ENCODE data around the gene KPNA1. TPM values are rescaled to one million over a fixed set of nuclear protein-coding genes. Genes with fewer than 3 reads are reported as not detected.

KPNA1 gene
- total and polyA plus RNA-seq, 2 experiments from 2014 or later, result 19.8 to 30.1 TPM

GRCh38 chr3:122374034-122374433, 140.7 kb downstream of the KPNA1 start (continued):
- TF ChIP-seq EZH2phosphoT487 (IDR thresholded peaks at IDR 0.05; ENCODE audit: unreplicated experiment) (no peak), CREB1 (CRISPR knock-in tag; IDR thresholded peaks at IDR 0.05; ENCODE audit: low read depth) (no peak), ZNF331 (CRISPR knock-in tag; IDR thresholded peaks at IDR 0.05; ENCODE audit: low read depth) (no peak), ZNF114 (CRISPR knock-in tag; IDR thresholded peaks at IDR 0.05) (no peak), POLR2AphosphoS5 (IDR thresholded peaks at IDR 0.05; ENCODE audit: low read depth) (no peak)

Small RNAs within 50 kb of the gene (small RNA-seq; reads per million reads assigned to genes)
- gene AC083798.1 (ENCODE audit: low replicate concordance) (not detected), gene AC096861.1 (ENCODE audit: low replicate concordance) (not detected)

Other genes with a start within 250 kb of the KPNA1 start
- not detected in 2 replicates for gene CSTA, start 189.7 kb downstream of the KPNA1 start, total RNA-seq (2014; rRNA removed; shearing (Covaris generic))
- gene CSTA, start 189.7 kb downstream of the KPNA1 start, polyA plus RNA-seq (2016; fragmentation: Nextera tagmentation; extraction: Ambion mirVana), result 1.4 TPM in 2 replicates
- 57.7 and 84.9 TPM in 2 replicates for gene MIX23, start 131.7 kb downstream of the KPNA1 start, total RNA-seq (2014; rRNA removed; shearing (Covaris generic))
- gene MIX23, start 131.7 kb downstream of the KPNA1 start, polyA plus RNA-seq (2016; fragmentation: Nextera tagmentation; extraction: Ambion mirVana), result 146 and 162 TPM in 2 replicates
- 34.4 and 35.9 TPM in 2 replicates for gene FAM162A, start 130.8 kb downstream of the KPNA1 start, total RNA-seq (2014; rRNA removed; shearing (Covaris generic))
- 227 and 234 TPM in 2 replicates for gene FAM162A, start 130.8 kb downstream of the KPNA1 start, polyA plus RNA-seq (2016; fragmentation: Nextera tagmentation; extraction: Ambion mirVana)
- 2.4 and 2.7 TPM in 2 replicates for gene WDR5B, start 98.9 kb downstream of the KPNA1 start, total RNA-seq (2014; rRNA removed; shearing (Covaris generic))
- gene WDR5B, start 98.9 kb downstream of the KPNA1 start, polyA plus RNA-seq (2016; fragmentation: Nextera tagmentation; extraction: Ambion mirVana), result 0.81 and 0.87 TPM in 2 replicates
- 2.2 and 3.9 TPM in 2 replicates for gene PARP9, start 49.4 kb upstream of the KPNA1 start, total RNA-seq (2014; rRNA removed; shearing (Covaris generic))
- 1.8 and 2.1 TPM in 2 replicates for gene PARP9, start 49.4 kb upstream of the KPNA1 start, polyA plus RNA-seq (2016; fragmentation: Nextera tagmentation; extraction: Ambion mirVana)
- gene DTX3L, start 49.4 kb upstream of the KPNA1 start, total RNA-seq (2014; rRNA removed; shearing (Covaris generic)), result 6.8 TPM in 2 replicates
- gene DTX3L, start 49.4 kb upstream of the KPNA1 start, polyA plus RNA-seq (2016; fragmentation: Nextera tagmentation; extraction: Ambion mirVana), result 1.8 and 2.1 TPM in 2 replicates
- gene PARP15, start 62.7 kb upstream of the KPNA1 start, total RNA-seq (2014; rRNA removed; shearing (Covaris generic)), result 0.12 and 0.87 TPM in 2 replicates
- 0.17 and 0.39 TPM in 2 replicates for gene PARP15, start 62.7 kb upstream of the KPNA1 start, polyA plus RNA-seq (2016; fragmentation: Nextera tagmentation; extraction: Ambion mirVana)
- gene PARP14, start 165.9 kb upstream of the KPNA1 start, total RNA-seq (2014; rRNA removed; shearing (Covaris generic)), result 25.4 and 26.0 TPM in 2 replicates
- 7.8 and 8.7 TPM in 2 replicates for gene PARP14, start 165.9 kb upstream of the KPNA1 start, polyA plus RNA-seq (2016; fragmentation: Nextera tagmentation; extraction: Ambion mirVana)

Measured in GM23338 (cell line).